NCI-H146 treated with DMSO at 0.1 percent for 48 hours (cell line): ENCODE data around the gene TXNIP.

Experiments
- DNase-seq: peaks from one replicate; lab custom pipeline; 2025; ENCODE audit not compliant: unreplicated experiment; lab: John Stamatoyannopoulos, UW

TXNIP gene

GRCh38 chr1:145946477-145946986 lies 49.8 kb downstream of the TXNIP start:
- no peak for DNase-seq

- no peak for DNase-seq
These were observed 51.8 kb downstream of the TXNIP start for GRCh38 chr1:145944532-145944931.

GRCh38 chr1:145942871-145943270 lies 53.5 kb downstream of the TXNIP start:
- DNase-seq, result no peak
